SK-N-MC (cell line): ENCODE results near the gene PRM1.

Experiments
- EZH2 ChIP-seq: fragments of 200-600 bp; sonication (generic); IDR thresholded peaks from one replicate; pipeline ENCODE4 v1.6.1; 2017; ENCODE audit warnings: antibody characterized with exemption
- FOXP2 ChIP-seq: optimal IDR thresholded peaks from 2 replicates; pipeline ENCODE3; 2011; ENCODE audit warnings: mild to moderate bottlenecking, moderate library complexity; ENCODE audit not compliant: insufficient read depth; ENCODE audit errors: extremely low read length, control extremely low read depth

DNA sequence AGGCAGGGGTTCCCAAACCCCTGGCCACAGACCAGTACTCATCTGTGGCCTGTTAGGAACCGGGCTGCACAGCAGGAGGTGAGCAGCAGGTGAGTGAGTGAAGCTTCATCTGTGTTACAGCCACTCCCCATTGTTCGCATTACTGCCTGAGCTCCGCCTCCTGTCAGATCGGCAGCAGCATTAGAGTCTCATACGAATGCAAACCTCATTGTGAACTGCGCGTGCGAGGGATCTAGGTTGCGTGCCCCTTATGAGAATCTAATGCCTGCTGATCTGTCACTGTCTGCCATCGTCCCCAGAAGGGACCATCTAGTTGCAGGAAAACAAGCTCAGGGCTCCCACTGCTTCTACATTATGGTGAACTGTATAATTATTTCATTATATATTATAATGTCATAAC lies 39.0 kb upstream of the PRM1 start:
- TF ChIP-seq FOXP2: no peak
- TF ChIP-seq EZH2: no peak
